ENCODE results near the gene APOBR. TPM values are rescaled to one million over a fixed set of nuclear protein-coding genes. Genes with fewer than 3 reads are reported as not detected.

The APOBR gene
- total and polyA plus RNA-seq, 4 experiments from 2014 or later: 0.12 to 9.9 (median 6.3) TPM

DNA sequence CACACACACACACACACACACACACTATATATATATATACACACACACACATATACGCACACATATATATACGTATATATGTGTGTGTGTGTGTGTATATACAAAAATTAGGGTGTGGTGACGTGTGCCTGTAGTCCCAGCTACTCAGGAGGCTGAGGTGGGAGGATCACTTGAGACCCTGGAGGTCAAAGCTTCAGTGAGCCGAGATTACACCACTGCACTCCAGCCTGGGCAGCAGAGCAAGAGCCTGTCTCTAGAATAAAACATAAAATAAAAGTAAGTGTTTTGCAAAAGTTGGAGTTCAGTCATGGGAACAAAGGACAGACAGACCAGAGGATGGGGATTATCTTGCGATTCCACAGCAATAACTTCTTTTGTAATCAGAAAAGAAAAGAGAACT is 33.5 kb downstream of the APOBR start:
- peaks cover 17% of the 10 kb centered on the region for H3K4me1 ChIP-seq (ENCODE audit: insufficient read depth, low read length)
- POLR2A ChIA-PET (ENCODE audit: partially characterized antibody): interaction anchor here (1.6 kb wide), 1 partner anchor 34 kb away, joined by 5 read pairs; the partner anchor contains the start of gene APOBR
- Mint-ChIP-seq H3K27ac (no peak overlapping the region), H3K4me3 (no peak overlapping the region), H3K36me3 (no peaks in the 10 kb centered on the region), H3K27me3 (no peaks in the 10 kb centered on the region), H3K9me3 (no peaks in the 10 kb centered on the region), H3K4me1 (peaks cover 7 to 20% (median 15%) of the 10 kb centered on the region in 4 donors)
- no peaks in the 10 kb centered on the region for H3K36me3 ChIP-seq (ENCODE audit: insufficient read depth, low read length)
- intact Hi-C loops (cut with micrococcal nuclease): no loop called here
- no peak overlapping the region for H3K4me3 ChIP-seq (ENCODE audit: low read length in 2 of 2)
- DNase-seq: no peak
- no peak overlapping the region for H3K27ac ChIP-seq (ENCODE audit: low read depth, low read length)
- CTCF ChIA-PET (ENCODE audit: partially characterized antibody): interaction anchor here (0.6 kb wide), 1 partner anchor 12 kb away, joined by 4 read pairs; no protein-coding TSS in a partner anchor
- H3K27me3 ChIP-seq (ENCODE audit: insufficient read depth, low read length): no peaks in the 10 kb centered on the region
- H3K9me3 ChIP-seq (ENCODE audit: control insufficient read depth in 1 of 2, low read length in 2 of 2): no peaks in the 10 kb centered on the region

DNA sequence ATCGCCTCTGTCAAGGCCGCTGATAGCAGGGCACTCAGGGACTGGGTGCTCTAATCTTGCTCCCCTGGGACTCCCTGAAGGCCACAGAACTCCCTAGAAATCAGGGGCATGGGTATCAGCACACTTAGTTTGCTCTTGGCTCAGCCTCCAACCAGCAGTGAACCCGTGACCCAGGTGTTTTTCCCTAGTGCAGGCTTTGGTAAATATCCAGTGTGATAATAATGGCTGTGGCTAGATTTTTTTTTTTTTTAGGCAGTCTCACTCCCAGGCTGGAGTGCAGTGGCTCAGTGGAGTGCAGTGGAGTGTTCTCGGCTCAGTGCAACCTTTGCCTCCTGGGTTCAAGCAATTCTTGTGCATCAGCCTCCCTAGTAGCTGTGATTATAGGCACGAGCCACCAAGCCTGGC is 34.0 kb downstream of the APOBR start:
- peaks cover 8 to 25% (median 18%) of the 10 kb centered on the region in 4 donors for H3K4me1 Mint-ChIP-seq
- Histone ChIP-seq H3K4me3 (ENCODE audit: low read length in 2 of 2) (no peak overlapping the region), H3K27ac (ENCODE audit: low read depth, low read length) (no peak overlapping the region), H3K9me3 (ENCODE audit: control insufficient read depth in 1 of 2, low read length in 2 of 2) (no peaks in the 10 kb centered on the region), H3K36me3 (ENCODE audit: insufficient read depth, low read length) (no peaks in the 10 kb centered on the region), H3K27me3 (ENCODE audit: insufficient read depth, low read length) (no peaks in the 10 kb centered on the region), H3K4me1 (ENCODE audit: insufficient read depth, low read length) (peaks cover 21% of the 10 kb centered on the region)
- ChIA-PET POLR2A (ENCODE audit: partially characterized antibody) (interaction anchor here (1.6 kb wide), 1 partner anchor 34 kb away, joined by 5 read pairs; the partner anchor contains the start of gene APOBR), CTCF (ENCODE audit: partially characterized antibody) (no interaction called here)
- no peak overlapping the region for H3K27ac Mint-ChIP-seq
- no peaks in the 10 kb centered on the region for H3K9me3 Mint-ChIP-seq
- H3K36me3 Mint-ChIP-seq: no peaks in the 10 kb centered on the region
- intact Hi-C loops (cut with micrococcal nuclease): no loop called here
- no peaks in the 10 kb centered on the region for H3K27me3 Mint-ChIP-seq
- no peak overlapping the region for H3K4me3 Mint-ChIP-seq
- no peak for DNase-seq

DNA sequence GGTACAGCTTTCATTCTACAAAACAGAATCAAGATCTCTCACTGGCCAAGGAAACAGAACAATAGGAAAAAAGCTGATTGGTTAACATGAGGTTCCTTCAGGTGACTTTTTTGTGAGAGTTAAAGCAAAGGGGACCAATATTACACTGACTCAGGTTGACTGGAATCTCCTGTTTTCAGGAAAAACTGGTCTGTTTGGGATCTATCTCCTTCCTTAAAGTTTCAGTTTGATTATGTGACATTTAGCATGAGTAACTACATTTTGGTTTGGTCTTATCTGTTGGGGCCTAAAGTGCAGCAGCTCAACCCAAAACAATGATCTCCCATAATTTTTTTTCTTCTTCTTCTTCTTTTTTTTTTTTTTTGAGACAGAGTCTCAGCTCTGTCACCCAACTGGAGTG is 34.7 kb downstream of the APOBR start:
- Histone ChIP-seq H3K4me1 (ENCODE audit: insufficient read depth, low read length) (peaks cover 28% of the 10 kb centered on the region), H3K9me3 (ENCODE audit: control insufficient read depth in 1 of 2, low read length in 2 of 2) (no peaks in the 10 kb centered on the region), H3K36me3 (ENCODE audit: insufficient read depth, low read length) (no peaks in the 10 kb centered on the region), H3K27me3 (ENCODE audit: insufficient read depth, low read length) (no peaks in the 10 kb centered on the region), H3K27ac (ENCODE audit: low read depth, low read length) (no peak overlapping the region), H3K4me3 (ENCODE audit: low read length in 2 of 2) (no peak overlapping the region)
- ChIA-PET CTCF (ENCODE audit: partially characterized antibody) (interaction anchor here (2.0 kb wide), 1 partner anchor 7 kb away, joined by 7 read pairs; no protein-coding TSS in a partner anchor), POLR2A (ENCODE audit: partially characterized antibody) (interaction anchor here (1.6 kb wide), 1 partner anchor 35 kb away, joined by 5 read pairs; the partner anchor contains the start of gene APOBR)
- intact Hi-C loops (cut with micrococcal nuclease): no loop called here
- no peaks in the 10 kb centered on the region for H3K9me3 Mint-ChIP-seq
- DNase-seq: no peak
- H3K36me3 Mint-ChIP-seq: peaks cover 0 to under 1% of the 10 kb centered on the region in 2 donors
- peaks cover 12 to 32% (median 23%) of the 10 kb centered on the region in 4 donors for H3K4me1 Mint-ChIP-seq
- no peaks in the 10 kb centered on the region for H3K27me3 Mint-ChIP-seq
- H3K27ac Mint-ChIP-seq: no peak overlapping the region
- H3K4me3 Mint-ChIP-seq: no peak overlapping the region

DNA sequence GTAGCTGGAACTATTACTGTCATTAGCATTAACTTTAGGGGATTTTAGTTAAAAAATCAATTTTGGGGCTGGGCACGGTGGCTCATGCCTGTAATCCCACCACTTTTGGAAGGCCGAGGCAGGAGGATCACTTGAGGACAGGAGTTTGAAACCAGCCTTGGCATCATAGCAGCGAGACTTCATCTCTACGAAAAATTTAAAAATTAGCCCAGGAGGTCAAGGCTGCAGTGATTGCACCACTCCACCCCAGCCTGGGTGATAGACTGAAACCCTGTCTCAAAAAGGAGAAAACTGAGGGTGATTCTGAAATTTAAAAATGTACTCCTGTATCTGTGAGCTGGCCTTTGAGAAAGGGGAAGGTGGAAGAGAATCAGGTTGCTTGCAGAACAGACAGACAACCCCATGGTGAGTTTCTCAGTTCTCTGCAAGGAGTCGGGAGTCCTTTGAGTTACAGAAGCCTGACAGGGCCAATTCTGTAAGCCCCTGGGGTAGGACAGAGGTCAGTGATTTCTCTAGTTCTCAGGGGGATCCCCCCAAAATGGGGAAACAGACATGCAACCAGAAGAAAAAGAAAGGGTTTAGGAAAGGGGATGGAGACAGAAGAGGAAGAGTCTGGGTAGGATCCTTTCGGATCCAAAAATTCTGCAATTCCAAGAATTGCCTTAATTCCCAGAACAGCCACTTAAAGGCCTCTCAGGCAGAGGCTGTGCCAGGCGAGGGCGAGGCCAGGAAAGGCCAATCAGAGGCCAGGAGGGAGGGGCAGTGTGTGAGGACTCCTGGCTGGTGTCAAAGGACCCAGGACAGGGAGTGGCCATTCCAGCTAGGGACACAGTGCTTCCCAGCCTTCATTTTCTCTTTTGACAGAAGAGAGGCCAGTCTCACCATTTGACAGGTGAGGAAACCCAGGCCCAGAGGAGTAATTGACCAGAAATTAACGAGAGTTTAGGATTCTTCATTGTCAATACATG is 37.6 kb downstream of the APOBR start:
- CTCF ChIA-PET (ENCODE audit: partially characterized antibody): no interaction called here
- H3K4me3 Mint-ChIP-seq: peak overlapping the region in 2 of 8 donors; percentile 5 to 50
- DNase-seq: no peak

DNA sequence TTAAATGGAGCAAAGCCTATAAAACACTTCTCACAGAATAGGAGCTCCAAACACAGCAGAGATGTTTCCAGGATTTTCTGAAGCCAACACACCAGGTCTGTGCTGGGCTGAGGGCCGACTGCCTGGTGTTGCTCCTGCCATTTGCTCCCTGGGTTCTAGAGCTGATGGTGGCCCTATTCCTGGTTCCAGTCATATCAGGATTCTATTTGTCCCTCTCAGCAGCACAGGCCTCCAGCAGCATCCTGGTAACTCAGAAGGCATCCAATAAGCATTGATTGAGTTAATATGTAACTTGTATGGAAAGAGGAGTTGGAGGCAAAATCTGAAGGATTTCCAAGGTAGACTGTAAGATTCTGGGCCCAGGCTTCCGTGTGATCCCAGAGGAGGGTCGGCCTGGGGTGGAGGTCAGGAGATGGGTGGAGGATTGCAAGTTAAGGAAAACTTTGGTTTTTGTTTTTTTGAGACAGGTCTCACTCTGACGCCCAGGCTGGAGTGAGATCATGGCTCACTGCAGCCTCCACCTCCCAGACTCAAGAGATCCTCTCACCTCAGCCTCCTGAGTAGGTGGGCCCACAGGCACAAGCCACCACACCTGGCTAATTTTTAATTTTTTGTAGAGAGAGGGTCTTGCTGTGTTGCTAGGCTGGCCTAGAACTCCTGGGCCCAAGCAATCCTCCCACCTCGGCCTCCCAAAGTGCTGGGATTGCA is 38.7 kb downstream of the APOBR start:
- H3K9me3 ChIP-seq (ENCODE audit: control insufficient read depth in 1 of 2, low read length in 2 of 2): no peaks in the 10 kb centered on the region
- Mint-ChIP-seq H3K4me1 (peaks cover 29 to 55% (median 44%) of the 10 kb centered on the region in 4 donors), H3K36me3 (peaks cover 4 to 6% of the 10 kb centered on the region in 2 donors), H3K27me3 (no peaks in the 10 kb centered on the region), H3K27ac (peak overlapping the region in 6 of 7 donors; percentile 88 to 92 (median 89)), H3K9me3 (peaks cover 0 to 6% (median 0%) of the 10 kb centered on the region in 8 donors), H3K4me3 (peak overlapping the region in 5 of 8 donors; percentile 16 to 62 (median 46))
- DNase-seq: no peak
- H3K27ac ChIP-seq (ENCODE audit: low read depth, low read length): no peak overlapping the region
- ChIA-PET CTCF (ENCODE audit: partially characterized antibody) (interaction anchor here (2.0 kb wide), 1 partner anchor 22 kb away, joined by 7 read pairs; no protein-coding TSS in a partner anchor), POLR2A (ENCODE audit: partially characterized antibody) (interaction anchor here (1.3 to 3.6 kb wide), 8 partner anchors 10 to 40 kb away, joined by 3 to 122 read pairs (median 13); partner anchors contain the start of genes APOBR, CLN3 and SGF29)
- H3K27me3 ChIP-seq (ENCODE audit: insufficient read depth, low read length): no peaks in the 10 kb centered on the region
- peaks cover 38% of the 10 kb centered on the region for H3K4me1 ChIP-seq (ENCODE audit: insufficient read depth, low read length)
- peak overlapping the region in 1 of 2 donors; percentile 8 for H3K4me3 ChIP-seq (ENCODE audit: low read length in 2 of 2)
- no peaks in the 10 kb centered on the region for H3K36me3 ChIP-seq (ENCODE audit: insufficient read depth, low read length)
- intact Hi-C loops (cut with micrococcal nuclease): no loop called here

More for the DNA sequence above, 37.6 kb downstream of the APOBR start:
- Mint-ChIP-seq H3K36me3 (peaks cover 4 to 6% of the 10 kb centered on the region in 2 donors), H3K27me3 (no peaks in the 10 kb centered on the region), H3K9me3 (peaks cover 0 to 6% (median 0%) of the 10 kb centered on the region in 8 donors), H3K4me1 (peaks cover 25 to 45% (median 36%) of the 10 kb centered on the region in 4 donors), H3K27ac (peak overlapping the region in 5 of 7 donors; percentile 10 to 92 (median 86))
- Histone ChIP-seq H3K9me3 (ENCODE audit: control insufficient read depth in 1 of 2, low read length in 2 of 2) (no peaks in the 10 kb centered on the region), H3K36me3 (ENCODE audit: insufficient read depth, low read length) (no peaks in the 10 kb centered on the region), H3K27me3 (ENCODE audit: insufficient read depth, low read length) (no peaks in the 10 kb centered on the region), H3K27ac (ENCODE audit: low read depth, low read length) (no peak overlapping the region), H3K4me3 (ENCODE audit: low read length in 2 of 2) (no peak overlapping the region), H3K4me1 (ENCODE audit: insufficient read depth, low read length) (peaks cover 38% of the 10 kb centered on the region)
- intact Hi-C loops (cut with micrococcal nuclease): no loop called here
- POLR2A ChIA-PET (ENCODE audit: partially characterized antibody): interaction anchor here (0.8 to 3.6 kb wide), 5 partner anchors 9 to 39 kb away, joined by 3 to 122 read pairs (median 4); partner anchors contain the start of genes APOBR and CLN3

DNA sequence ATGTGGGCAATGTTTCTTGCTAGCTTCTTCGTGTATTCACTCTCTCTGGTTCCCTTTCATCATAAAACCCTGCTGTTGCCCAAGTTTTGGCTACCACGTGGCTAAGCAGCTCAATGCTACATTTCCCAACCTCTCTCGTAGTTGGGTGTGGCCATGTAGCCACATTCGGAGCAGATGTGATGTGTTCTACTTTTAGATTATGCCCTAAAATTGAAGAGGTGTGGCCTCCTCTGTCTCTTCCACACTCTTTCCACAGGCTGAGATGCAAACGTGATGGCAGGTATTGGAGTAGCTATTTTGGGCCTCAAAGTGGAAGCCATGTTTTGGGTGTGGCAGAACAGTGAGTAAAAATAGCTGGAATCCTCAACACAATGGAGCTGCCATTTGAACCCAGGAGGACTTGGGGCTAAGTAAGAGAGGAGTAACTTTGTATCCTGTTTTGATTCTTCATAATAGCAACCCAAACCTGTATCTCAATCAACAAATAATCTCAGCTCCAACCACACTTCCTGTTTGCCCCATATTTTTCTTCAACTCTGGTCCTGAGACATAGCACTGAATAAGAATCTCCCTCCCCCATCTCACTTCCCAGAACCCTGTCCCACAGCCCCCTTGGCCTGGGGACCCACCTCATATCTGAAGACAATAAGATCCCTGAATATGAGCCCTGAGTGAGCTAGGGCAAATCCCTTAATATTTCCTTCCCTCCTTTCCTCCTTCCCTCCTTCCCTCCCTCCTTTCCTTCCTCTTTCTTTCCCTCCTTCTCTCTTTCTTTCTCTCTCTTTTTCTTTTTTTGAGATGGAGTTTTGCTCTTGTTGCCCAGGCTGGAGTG is 40.3 kb downstream of the APOBR start:
- no peaks in the 10 kb centered on the region for H3K27me3 Mint-ChIP-seq
- peak overlapping the region in 7 of 8 donors; percentile 54 to 86 (median 77) for H3K4me3 Mint-ChIP-seq
- peak in 4 of 5 donors; percentile 51 to 66 (median 56) for DNase-seq
- H3K4me3 ChIP-seq (ENCODE audit: low read length in 2 of 2): no peak overlapping the region
- no peaks in the 10 kb centered on the region for H3K9me3 ChIP-seq (ENCODE audit: control insufficient read depth in 1 of 2, low read length in 2 of 2)
- peaks cover 29 to 56% (median 45%) of the 10 kb centered on the region in 4 donors for H3K4me1 Mint-ChIP-seq
- peaks cover 38% of the 10 kb centered on the region for H3K4me1 ChIP-seq (ENCODE audit: insufficient read depth, low read length)
- no peaks in the 10 kb centered on the region for H3K27me3 ChIP-seq (ENCODE audit: insufficient read depth, low read length)
- peaks cover 4 to 6% of the 10 kb centered on the region in 2 donors for H3K36me3 Mint-ChIP-seq
- peak overlapping the region; percentile 37 for H3K27ac ChIP-seq (ENCODE audit: low read depth, low read length)
- POLR2A ChIA-PET (ENCODE audit: partially characterized antibody): interaction anchor here (0.8 to 3.6 kb wide), 15 partner anchors 9 to 46 kb away, joined by 3 to 122 read pairs (median 6); partner anchors contain the start of genes APOBR, CLN3 and SGF29
- peaks cover 0 to 6% (median 0%) of the 10 kb centered on the region in 8 donors for H3K9me3 Mint-ChIP-seq
- CTCF ChIA-PET (ENCODE audit: partially characterized antibody): interaction anchor here (1.0 to 2.0 kb wide), 9 partner anchors 8 to 41 kb away, joined by 3 to 12 read pairs (median 4); partner anchors contain the start of genes APOBR and SGF29
- peak overlapping the region; percentile 90 to 97 (median 96) for H3K27ac Mint-ChIP-seq
- intact Hi-C loops (cut with micrococcal nuclease): loop anchor here (1.0 kb wide), 1 partner anchor 40 kb away; the partner anchor contains the start of gene APOBR
- H3K36me3 ChIP-seq (ENCODE audit: insufficient read depth, low read length): no peaks in the 10 kb centered on the region
